ENCODE measurements around the gene ASPG.
"Not testable (repeated sequence)": the region's sequence is repeated elsewhere in the genome, so short reads cannot be mapped to it uniquely, and the experiment has no call there.

The ASPG gene

DNA sequence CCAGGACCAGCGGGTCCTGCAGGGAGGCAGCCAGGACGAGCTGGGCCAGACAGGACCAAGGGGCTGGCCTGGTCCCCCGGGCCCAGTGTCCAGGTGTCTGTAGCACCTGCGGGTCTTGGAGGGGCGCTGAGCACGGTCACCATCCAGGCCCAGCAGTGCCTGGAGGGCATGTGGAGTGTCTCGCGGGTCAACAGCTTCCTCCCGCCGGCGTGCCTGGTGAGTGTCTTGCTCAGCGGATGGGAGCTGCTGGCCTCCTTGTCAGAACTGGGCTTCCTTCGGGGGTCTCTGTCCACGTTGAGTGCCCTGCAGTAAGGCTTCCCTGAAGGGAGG is 66.7 kb downstream of the ASPG start:
- TF ChIP-seq EZH2phosphoT487 (IDR thresholded peaks at IDR 0.05; ENCODE audit: borderline replicate concordance, low read length), result no peak
- Histone ChIP-seq H3K36me3 (ENCODE audit: control insufficient read depth, low read length) (no peaks in the 10 kb centered on the region), H4K20me1 (ENCODE audit: control insufficient read depth, insufficient read depth, low read depth, low read length) (no peaks in the 10 kb centered on the region), H3K27ac (ENCODE audit: low read depth, low read length) (no peak overlapping the region), H3K4me1 (ENCODE audit: control insufficient read depth, low read length) (no peaks in the 10 kb centered on the region), H3K4me2 (ENCODE audit: low read length) (no peak overlapping the region), H3K27me3 (ENCODE audit: control insufficient read depth, low read length) (no peaks in the 10 kb centered on the region), H3K79me2 (ENCODE audit: control insufficient read depth, low read length) (no peaks in the 10 kb centered on the region), H3F3A (ENCODE audit: control insufficient read depth, insufficient read depth) (no peaks in the 10 kb centered on the region), H3K9me3 (ENCODE audit: control insufficient read depth, insufficient read depth, low read length) (no peaks in the 10 kb centered on the region), H3K4me3 (ENCODE audit: low read length) (no peak overlapping the region), H3K9me2 (replicated peaks; ENCODE audit: control insufficient read depth, low read length) (no peaks in the 10 kb centered on the region)

DNA sequence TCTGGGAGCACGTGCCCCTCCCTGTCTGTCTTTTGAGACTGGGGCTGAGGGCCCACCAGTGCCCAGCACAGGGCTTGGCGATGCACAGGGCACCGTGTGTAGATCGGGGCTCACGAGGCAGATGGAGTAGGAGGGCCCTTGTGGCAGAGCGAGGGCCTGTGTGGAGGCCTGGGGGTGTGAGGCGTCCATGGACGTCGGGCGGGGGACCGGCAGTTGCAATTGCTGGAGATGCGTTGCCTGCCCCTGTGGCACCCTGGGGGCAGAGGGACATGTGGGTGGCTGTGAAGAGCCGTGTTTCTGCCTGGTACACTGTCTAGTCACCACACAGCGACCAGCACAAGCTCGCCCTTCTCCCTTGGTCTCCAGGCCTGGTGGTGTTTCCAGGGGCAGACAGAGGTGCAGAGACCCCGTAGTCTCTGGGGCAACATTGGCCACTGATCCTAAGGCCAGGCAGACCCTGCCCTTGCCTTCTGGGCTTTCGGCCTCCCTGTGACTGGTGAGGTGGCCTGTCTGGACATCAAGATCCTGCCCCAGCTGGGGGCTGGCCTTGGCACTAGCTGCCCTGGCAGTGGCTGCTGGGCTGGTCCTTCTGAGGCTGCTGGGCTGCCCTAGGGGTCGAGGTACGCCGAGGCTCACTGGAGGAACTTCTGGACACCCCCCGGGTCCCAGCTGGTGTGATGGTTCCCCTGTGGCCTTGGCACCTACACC is 67.3 kb downstream of the ASPG start:
- H3K4me3 ChIP-seq (ENCODE audit: low read length), result no peak overlapping the region
- no peaks in the 10 kb centered on the region for H3K27me3 ChIP-seq (ENCODE audit: control insufficient read depth, low read length)
- no peaks in the 10 kb centered on the region for H3K36me3 ChIP-seq (ENCODE audit: control insufficient read depth, low read length)
- no peaks in the 10 kb centered on the region for H3K79me2 ChIP-seq (ENCODE audit: control insufficient read depth, low read length)
- no peaks in the 10 kb centered on the region for H3K9me3 ChIP-seq (ENCODE audit: control insufficient read depth, insufficient read depth, low read length)
- no peaks in the 10 kb centered on the region for H4K20me1 ChIP-seq (ENCODE audit: control insufficient read depth, insufficient read depth, low read depth, low read length)
- TF ChIP-seq, protein P1, sequence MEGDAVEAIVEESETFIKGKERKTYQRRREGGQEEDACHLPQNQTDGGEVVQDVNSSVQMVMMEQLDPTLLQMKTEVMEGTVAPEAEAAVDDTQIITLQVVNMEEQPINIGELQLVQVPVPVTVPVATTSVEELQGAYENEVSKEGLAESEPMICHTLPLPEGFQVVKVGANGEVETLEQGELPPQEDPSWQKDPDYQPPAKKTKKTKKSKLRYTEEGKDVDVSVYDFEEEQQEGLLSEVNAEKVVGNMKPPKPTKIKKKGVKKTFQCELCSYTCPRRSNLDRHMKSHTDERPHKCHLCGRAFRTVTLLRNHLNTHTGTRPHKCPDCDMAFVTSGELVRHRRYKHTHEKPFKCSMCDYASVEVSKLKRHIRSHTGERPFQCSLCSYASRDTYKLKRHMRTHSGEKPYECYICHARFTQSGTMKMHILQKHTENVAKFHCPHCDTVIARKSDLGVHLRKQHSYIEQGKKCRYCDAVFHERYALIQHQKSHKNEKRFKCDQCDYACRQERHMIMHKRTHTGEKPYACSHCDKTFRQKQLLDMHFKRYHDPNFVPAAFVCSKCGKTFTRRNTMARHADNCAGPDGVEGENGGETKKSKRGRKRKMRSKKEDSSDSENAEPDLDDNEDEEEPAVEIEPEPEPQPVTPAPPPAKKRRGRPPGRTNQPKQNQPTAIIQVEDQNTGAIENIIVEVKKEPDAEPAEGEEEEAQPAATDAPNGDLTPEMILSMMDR (IDR thresholded peaks at IDR 0.05; ENCODE audit: low read depth, low read length, poor library complexity, severe bottlenecking), result no peak
- no peak for TF ChIP-seq EZH2phosphoT487 (IDR thresholded peaks at IDR 0.05; ENCODE audit: borderline replicate concordance, low read length)
- H3K9me2 ChIP-seq (replicated peaks; ENCODE audit: control insufficient read depth, low read length), result no peaks in the 10 kb centered on the region
- H3F3A ChIP-seq (ENCODE audit: control insufficient read depth, insufficient read depth), result no peaks in the 10 kb centered on the region
- no peak overlapping the region for H3K4me2 ChIP-seq (ENCODE audit: low read length)
- H3K4me1 ChIP-seq (ENCODE audit: control insufficient read depth, low read length), result no peaks in the 10 kb centered on the region
- no peak overlapping the region for H3K27ac ChIP-seq (ENCODE audit: low read depth, low read length)

DNA sequence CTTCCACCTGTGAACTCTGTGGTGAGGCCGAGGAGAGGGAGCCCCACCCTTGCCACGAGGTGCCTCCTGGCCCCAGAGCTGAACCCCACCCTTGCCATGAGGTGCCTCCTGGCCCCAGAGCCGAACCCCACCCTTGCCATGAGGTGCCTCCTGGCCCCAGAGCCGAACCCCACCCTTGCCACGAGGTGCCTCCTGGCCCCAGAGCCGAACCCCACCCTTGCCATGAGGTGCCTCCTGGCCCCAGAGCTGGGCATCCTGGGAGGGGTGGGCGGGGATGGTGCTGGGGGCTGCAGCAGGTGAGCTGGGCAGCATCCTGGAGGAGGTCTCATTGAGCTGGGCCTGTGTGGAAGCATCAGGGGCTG is 67.9 kb downstream of the ASPG start:
- not testable (repeated sequence) for H3K36me3 ChIP-seq (ENCODE audit: control insufficient read depth, low read length); H3F3A ChIP-seq (ENCODE audit: control insufficient read depth, insufficient read depth); H3K4me1 ChIP-seq (ENCODE audit: control insufficient read depth, low read length); H3K9me2 ChIP-seq (replicated peaks; ENCODE audit: control insufficient read depth, low read length); H3K4me2 ChIP-seq (ENCODE audit: low read length); H3K4me3 ChIP-seq (ENCODE audit: low read length); H3K9me3 ChIP-seq (ENCODE audit: control insufficient read depth, insufficient read depth, low read length); H4K20me1 ChIP-seq (ENCODE audit: control insufficient read depth, insufficient read depth, low read depth, low read length); H3K79me2 ChIP-seq (ENCODE audit: control insufficient read depth, low read length); H3K27me3 ChIP-seq (ENCODE audit: control insufficient read depth, low read length); H3K27ac ChIP-seq (ENCODE audit: low read depth, low read length)

DNA sequence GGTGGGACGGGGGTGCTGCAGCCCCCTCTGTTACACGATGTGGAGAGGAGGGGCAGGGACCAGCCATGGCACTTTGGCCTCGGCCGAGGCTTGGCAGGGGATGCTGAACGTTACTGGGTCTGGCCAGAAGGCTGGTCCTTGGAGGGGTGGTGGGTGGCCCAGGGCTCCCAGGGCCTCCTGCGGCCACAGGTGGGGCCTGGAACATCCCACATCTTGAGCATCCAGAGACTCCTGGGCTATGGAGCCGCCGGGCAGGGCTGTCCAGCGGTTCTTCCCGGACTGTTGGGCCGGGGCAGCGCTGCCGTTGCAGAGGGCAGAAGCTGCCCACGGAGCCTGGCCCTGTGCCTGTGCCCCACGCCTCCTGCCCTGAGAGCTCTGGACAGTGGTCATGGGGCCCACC is 68.7 kb downstream of the ASPG start:
- no peaks in the 10 kb centered on the region for H3F3A ChIP-seq (ENCODE audit: control insufficient read depth, insufficient read depth)
- H3K4me3 ChIP-seq (ENCODE audit: low read length), result no peak overlapping the region
- H3K27me3 ChIP-seq (ENCODE audit: control insufficient read depth, low read length), result no peaks in the 10 kb centered on the region
- no peaks in the 10 kb centered on the region for H3K9me2 ChIP-seq (replicated peaks; ENCODE audit: control insufficient read depth, low read length)
- TF ChIP-seq EZH2phosphoT487 (IDR thresholded peaks at IDR 0.05; ENCODE audit: borderline replicate concordance, low read length), result no peak
- TF ChIP-seq, protein P1 (IDR thresholded peaks at IDR 0.05; ENCODE audit: low read depth, low read length, poor library complexity, severe bottlenecking), result no peak
- no peaks in the 10 kb centered on the region for H3K79me2 ChIP-seq (ENCODE audit: control insufficient read depth, low read length)
- H4K20me1 ChIP-seq (ENCODE audit: control insufficient read depth, insufficient read depth, low read depth, low read length), result no peaks in the 10 kb centered on the region
- no peak overlapping the region for H3K4me2 ChIP-seq (ENCODE audit: low read length)
- no peaks in the 10 kb centered on the region for H3K4me1 ChIP-seq (ENCODE audit: control insufficient read depth, low read length)
- no peaks in the 10 kb centered on the region for H3K36me3 ChIP-seq (ENCODE audit: control insufficient read depth, low read length)
- no peaks in the 10 kb centered on the region for H3K9me3 ChIP-seq (ENCODE audit: control insufficient read depth, insufficient read depth, low read length)
- H3K27ac ChIP-seq (ENCODE audit: low read depth, low read length), result no peak overlapping the region

Data from DOHH2 (cell line).